Stimulated activated CD4-positive, alpha-beta T cell treated with anti-CD3 and anti-CD28 coated beads, TNF-alpha, amount 100 ng/mL, for 48 hours (primary cell): ENCODE data around the gene GABRB1.

Experiments used
- DNase-seq, 3 donors: peaks; one replicate each; pipeline ENCODE4 v3.0.0-alpha.2; 2020; ENCODE audit warnings: low read depth in 3 of 3

GABRB1 gene

DNA sequence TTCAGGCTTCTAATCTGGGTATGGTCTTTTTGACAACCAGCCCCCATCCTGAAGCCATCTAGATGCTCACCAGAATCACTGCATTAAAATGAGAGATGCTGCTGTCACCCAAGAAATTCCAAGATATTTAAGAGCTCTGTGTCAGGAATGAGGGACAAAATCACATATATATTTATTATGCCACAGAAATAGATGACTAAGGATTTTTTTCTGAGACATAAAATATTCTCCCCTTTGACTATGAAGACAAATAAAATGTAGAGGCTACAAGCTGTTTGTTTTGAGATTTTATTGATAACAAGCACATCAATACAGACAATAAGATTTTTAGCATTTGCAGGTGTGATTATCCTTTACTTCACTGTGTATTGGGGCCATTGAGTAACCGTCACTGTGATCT lies 354.8 kb downstream of the GABRB1 start:
- DNase-seq, result no peak

DNA sequence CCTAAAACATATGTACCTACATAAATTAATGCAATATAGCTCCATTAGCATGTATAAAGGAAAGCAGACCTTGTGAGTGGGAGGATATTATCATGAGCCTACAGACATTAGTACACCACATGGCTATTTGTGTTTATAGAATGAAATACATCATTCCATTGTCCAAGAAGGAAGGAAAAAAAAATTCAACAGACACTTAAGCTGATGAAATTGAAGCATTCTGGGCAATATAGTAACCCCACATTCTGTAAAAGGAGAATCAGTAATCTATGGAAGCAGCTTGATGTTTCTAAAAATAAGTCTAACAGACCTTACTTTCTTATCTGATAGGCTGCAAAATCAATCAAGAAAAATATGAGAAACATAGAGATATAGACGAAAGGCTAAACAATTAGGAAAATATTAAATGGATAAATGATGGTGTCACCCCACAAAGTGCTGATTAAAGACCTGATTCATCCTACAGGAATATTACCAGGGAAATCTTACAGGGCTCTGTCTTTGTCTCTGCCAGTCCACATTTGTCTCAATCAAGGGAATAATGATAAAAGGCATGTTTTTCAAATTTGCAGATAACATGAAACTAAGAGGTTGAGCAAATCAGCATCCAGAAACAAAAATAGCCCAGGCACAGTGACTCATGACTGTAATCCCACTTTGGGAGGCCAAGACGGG lies 355.3 kb downstream of the GABRB1 start:
- no peak for DNase-seq

- DNase-seq, result no peak
These were observed 359.2 kb downstream of the GABRB1 start for GRCh38 chr4:47390428-47391125.

DNA sequence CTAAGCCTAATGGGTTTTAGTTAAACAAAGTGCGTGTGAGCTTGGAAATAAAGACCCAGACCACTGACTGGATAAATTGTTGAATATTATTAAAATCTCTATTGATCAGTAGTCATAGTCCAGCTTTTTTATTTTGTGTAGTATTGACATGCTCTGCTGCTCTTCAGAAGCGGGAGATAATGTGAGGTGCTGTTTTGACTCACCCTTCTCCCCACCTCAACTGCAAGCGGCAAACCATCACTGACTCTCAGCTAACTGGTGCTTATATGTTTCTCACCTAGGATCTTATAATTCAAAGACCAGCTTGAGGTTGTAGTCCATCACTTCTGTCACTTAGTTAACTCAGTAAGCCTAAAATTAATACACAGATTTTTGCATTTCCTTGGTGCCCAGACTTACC lies 359.9 kb downstream of the GABRB1 start:
- DNase-seq, result no peak

DNA sequence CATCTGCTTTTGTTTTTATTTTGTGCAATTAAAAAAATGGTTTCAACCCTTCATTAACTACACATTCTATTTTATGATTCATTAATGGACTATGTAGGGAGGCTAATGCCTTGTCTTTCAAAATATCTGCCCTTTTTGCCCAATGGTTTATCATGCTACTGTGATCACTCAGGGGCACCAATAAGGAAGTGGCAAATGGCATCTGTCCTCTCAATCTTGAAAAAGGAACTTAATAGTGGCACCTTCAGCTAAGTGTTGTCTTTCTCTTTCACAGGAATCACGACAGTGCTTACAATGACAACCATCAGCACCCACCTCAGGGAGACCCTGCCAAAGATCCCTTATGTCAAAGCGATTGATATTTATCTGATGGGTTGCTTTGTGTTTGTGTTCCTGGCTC lies 375.0 kb downstream of the GABRB1 start:
- no peak for DNase-seq

- DNase-seq, result no peak
These were observed 378.9 kb downstream of the GABRB1 start for GRCh38 chr4:47410271-47410670.

- DNase-seq, result no peak
These were observed 382.2 kb downstream of the GABRB1 start for GRCh38 chr4:47413521-47413920.

DNA sequence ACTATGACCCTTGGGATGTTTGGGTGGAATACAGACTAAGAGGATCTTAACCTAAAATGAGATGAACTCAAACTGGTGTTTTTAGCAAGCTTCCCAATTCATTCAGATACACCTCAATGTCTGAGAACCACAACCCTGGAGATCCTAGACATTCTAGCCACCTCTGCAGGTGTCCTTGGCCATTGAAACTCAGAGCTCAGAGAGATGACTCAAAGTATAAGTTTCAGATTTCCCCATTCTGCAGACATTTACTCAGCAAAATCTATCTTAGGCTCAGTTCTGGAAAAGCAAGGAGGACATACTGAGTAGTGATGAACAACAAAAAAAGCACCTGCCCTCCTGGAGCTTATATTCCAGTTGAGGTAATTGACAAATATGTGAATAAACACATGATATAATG lies 384.4 kb downstream of the GABRB1 start:
- DNase-seq, result no peak

DNA sequence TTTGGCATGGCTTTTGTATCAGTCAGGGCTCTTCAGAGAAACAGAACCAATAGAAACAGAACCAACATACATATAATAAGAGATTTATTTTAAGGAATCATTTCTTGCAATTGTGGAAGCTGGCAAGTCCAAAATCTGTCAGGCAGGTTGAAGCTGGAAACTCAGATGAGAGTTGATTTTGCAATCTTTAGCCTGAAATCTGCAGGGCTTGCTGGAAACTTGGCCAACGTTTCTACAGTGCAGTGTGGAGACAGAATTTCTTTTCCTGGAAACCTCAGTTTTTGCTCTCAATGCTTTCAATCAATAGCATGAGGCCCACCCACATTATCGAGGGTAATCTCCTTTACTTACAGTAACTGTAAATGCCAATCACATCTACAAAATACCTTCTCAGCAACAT lies 386.8 kb downstream of the GABRB1 start:
- no peak for DNase-seq

DNA sequence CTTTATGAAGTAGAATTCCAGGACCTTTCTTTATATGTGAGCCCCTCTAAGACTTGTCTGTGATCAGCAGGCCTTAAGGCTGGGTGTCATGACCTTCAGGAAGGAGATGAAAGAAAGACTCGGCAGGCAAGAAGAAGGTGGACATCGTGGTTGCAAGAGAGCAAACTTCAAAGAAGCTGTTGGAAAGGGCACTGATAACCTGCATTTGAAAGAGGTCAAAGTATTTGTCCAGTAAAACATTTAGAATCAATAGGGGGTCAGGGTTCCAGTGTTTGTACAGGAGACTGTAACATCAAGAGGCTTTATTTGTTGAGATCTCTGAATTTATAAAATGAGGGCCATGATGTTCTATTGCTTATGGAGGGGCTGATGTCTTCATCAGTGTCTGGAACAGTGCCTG lies 387.9 kb downstream of the GABRB1 start:
- DNase-seq, result no peak

DNA sequence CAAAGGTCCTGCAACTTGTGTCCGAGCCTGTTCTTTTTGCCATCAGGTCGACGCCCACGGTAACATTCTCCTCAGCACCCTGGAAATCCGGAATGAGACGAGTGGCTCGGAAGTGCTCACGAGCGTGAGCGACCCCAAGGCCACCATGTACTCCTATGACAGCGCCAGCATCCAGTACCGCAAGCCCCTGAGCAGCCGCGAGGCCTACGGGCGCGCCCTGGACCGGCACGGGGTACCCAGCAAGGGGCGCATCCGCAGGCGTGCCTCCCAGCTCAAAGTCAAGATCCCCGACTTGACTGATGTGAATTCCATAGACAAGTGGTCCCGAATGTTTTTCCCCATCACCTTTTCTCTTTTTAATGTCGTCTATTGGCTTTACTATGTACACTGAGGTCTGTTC lies 394.3 kb downstream of the GABRB1 start:
- DNase-seq, result no peak

- DNase-seq, result no peak
These were observed 396.6 kb downstream of the GABRB1 start for GRCh38 chr4:47427935-47428334.

- DNase-seq, result no peak
These were observed 401.4 kb downstream of the GABRB1 start for GRCh38 chr4:47432749-47433148.

- DNase-seq, result no peak
These were observed 403.6 kb downstream of the GABRB1 start for GRCh38 chr4:47434931-47435330.

DNA sequence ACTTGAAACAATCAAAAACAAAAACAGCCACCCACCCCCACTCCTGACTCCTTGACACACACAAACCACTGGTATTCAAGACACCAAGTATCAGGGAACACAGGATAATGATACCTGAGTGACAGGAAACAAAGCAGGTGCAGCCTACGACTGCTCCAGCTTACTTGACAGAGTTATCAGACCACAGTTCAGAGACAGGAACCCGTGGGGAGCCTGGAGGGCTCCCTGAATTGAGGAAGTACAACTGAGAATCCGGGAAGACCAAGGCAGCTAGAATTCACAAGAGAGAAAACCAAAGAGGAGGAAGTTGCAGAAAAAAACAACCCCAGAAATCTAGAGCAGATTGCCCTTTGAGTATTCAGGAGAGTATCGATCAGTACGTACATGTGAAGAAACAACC lies 411.6 kb downstream of the GABRB1 start:
- DNase-seq, result no peak

DNA sequence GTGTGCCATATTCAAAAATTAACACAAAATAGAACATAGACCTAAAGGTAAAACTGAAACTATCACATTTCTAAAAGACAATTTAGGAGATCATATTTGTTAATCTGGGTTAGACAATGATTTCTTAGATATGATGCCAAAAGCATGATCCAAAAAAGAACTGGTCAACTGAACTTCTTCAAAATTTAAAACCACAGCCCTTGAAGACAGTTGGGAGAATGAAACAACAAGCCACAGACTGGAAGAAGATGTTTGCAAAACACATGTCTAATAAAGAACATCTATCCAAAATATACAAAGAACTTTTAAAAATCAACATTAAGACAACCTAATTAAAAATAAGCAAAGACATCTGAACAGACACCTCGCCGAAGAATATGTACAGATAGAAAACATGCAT lies 412.7 kb downstream of the GABRB1 start:
- DNase-seq, result no peak

DNA sequence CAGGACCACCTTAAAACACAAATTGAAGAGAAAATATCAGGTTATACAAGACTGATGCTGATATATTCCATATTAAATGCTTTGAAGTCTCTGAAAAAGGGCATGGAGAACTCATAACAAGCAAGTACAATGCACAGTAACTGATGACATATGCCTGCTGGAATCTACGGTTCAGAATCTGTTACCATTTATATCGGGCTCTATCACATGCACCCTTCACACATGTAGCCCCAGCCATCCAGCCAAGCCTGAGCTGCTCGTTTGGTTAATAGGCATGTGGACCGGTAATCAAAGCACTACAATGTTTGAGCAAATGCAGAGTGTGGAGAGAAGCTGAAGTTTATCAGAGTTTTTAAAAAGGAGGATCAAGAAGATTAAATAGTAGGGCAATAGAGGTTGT lies 420.3 kb downstream of the GABRB1 start:
- DNase-seq, result no peak

DNA sequence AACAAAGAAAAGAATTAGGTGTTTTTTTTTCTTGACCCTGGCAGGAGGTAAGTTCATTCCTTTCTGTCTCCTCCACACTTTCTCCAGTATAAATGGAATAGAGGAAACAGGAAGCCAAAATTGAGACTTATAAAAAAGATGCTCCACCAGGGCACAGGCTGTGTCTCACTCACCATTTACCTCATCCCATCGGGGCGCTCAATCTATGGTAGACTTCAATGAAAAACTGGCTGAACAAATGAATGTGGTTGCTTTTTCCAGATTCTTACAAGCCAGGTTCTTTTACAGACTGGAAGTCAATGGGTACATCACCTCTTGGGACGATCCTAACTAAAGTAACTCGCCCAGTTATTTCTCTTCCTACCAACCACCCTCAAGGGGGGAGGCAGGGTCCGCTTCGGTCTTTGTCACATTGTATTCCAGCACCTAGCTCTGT lies 431.4 kb downstream of the GABRB1 start:
- no peak for DNase-seq

DNA sequence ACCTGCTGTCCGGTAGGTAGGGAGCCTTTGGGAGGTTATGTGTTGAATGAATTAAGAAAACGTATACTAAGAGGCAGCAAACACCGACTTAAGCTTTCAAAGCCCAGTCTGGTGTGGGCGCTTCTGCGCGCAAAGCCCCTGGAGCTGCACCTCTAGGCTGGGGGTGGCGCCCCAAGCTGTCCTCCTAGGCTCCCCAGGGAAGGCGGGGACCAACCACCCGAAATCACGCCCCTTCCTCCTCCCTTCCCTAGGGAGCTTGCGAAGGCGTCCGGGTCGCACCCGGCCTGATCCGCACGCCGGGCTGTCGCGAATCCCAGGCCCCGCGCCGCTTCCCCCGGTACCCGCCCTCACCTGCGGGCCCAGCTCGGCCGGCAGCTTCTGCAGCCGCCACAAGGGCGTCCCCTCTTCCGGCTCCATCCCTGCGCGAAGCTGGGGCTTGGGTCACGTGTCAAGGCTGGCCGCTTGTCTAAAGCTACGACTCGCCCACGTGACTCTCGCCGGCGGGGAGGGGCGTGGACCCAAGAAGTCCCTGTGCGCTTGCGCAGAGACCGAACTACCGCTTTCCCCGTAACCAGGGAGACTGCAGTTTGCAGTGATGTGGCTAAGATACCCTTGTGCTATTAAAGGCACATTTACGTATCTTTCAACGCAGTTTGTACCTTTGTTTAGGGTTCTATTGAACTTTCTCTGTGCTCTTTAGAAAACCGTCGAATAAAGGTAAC lies 432.0 kb downstream of the GABRB1 start, which contains the start of gene COMMD8:
Gene COMMD8, minus strand, starts transcription at position 468 of the 722 bp plus-strand sequence. Its CDS starts 51 bp downstream, at position 417.
- DNase-seq, result peak; percentile 91 to 96 (median 95)

DNA sequence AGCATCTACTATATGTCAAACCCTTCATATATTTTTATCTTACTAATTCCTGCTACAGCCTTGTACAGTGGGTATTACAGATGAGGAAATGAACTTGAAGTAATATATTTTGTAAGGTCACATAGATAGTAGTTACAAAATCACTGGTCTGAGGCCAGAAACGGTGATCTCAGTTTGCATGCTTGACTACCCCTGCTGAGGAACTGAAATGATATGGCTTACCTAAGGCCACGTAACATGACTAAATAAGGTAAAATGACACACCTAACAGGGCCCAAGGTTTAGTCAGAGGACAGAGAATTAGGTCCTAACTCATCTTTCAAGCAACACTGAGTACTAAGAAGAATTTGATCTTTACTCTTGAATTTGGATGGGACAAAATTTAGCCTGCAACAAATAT lies 433.6 kb downstream of the GABRB1 start:
- DNase-seq, result no peak

- DNase-seq, result no peak
These were observed 434.9 kb downstream of the GABRB1 start for GRCh38 chr4:47466056-47466785.

- no peak for DNase-seq
These were observed 437.5 kb downstream of the GABRB1 start for GRCh38 chr4:47468706-47469365.
